ENCODE data around the gene MAPKAPK3. TPM values are rescaled to one million over a fixed set of nuclear protein-coding genes. Genes with fewer than 3 reads are reported as not detected.

Gene MAPKAPK3
- total RNA-seq, 1 donor from 2014 or later, result 10.7 TPM

DNA sequence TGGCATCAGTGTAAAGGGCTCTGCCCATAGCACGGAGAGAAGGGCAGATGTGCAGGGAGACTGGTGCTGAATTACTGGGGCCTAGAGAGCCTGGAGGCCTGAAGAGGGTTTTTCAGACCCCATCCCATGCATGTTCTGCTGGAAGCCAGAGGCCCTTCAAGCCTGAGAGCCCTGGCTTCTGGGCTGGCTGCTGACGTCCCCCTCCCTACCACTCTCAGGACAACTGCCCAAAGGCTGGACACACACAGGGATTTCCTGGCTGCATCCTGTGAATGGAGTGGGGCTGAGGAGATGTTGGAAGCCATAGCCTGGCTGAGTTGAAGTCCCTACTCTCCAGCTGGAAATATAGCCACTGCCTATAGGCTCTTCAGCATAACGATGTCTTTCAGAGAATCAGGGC, 40.9 kb downstream of the MAPKAPK3 start:
- Mint-ChIP-seq H3K27me3 (ENCODE audit: unreplicated experiment) (peaks cover 9% of the 10 kb centered on the region), H3K36me3 (ENCODE audit: unreplicated experiment) (peaks cover 8% of the 10 kb centered on the region), H3K4me1 (ENCODE audit: low read depth, unreplicated experiment) (no peaks in the 10 kb centered on the region), H3K4me3 (ENCODE audit: unreplicated experiment) (no peak overlapping the region), H3K9me3 (ENCODE audit: unreplicated experiment) (peaks cover 4% of the 10 kb centered on the region), H3K27ac (ENCODE audit: unreplicated experiment) (no peak overlapping the region)
- TF ChIP-seq, protein P1, sequence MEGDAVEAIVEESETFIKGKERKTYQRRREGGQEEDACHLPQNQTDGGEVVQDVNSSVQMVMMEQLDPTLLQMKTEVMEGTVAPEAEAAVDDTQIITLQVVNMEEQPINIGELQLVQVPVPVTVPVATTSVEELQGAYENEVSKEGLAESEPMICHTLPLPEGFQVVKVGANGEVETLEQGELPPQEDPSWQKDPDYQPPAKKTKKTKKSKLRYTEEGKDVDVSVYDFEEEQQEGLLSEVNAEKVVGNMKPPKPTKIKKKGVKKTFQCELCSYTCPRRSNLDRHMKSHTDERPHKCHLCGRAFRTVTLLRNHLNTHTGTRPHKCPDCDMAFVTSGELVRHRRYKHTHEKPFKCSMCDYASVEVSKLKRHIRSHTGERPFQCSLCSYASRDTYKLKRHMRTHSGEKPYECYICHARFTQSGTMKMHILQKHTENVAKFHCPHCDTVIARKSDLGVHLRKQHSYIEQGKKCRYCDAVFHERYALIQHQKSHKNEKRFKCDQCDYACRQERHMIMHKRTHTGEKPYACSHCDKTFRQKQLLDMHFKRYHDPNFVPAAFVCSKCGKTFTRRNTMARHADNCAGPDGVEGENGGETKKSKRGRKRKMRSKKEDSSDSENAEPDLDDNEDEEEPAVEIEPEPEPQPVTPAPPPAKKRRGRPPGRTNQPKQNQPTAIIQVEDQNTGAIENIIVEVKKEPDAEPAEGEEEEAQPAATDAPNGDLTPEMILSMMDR (IDR thresholded peaks at IDR 0.05; ENCODE audit: partially characterized antibody, unreplicated experiment), result no peak
- DNase-seq, result no peak

DNA sequence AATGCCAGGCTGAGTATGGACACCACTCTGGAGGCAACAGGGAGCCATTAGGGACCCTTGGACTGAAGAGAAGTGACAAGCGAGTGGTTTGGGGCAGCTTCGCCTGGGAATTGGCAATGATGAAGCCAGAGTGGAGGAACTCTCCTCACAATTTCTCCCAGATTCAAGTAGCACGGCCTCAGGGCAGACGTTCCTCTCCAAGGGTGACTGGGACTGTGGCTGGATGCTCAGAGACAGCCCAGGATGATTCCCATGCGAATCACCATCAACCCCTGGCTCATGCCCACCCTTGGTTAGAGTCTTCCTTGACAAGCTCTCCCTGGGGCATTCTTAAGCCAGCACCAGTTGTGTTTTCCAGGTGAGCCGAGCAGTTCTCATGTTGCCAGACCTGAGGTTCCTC, 41.5 kb downstream of the MAPKAPK3 start:
- no peaks in the 10 kb centered on the region for H3K4me1 Mint-ChIP-seq (ENCODE audit: low read depth, unreplicated experiment)
- H3K9me3 Mint-ChIP-seq (ENCODE audit: unreplicated experiment), result peaks cover 2% of the 10 kb centered on the region
- peaks cover 8% of the 10 kb centered on the region for H3K36me3 Mint-ChIP-seq (ENCODE audit: unreplicated experiment)

DNA sequence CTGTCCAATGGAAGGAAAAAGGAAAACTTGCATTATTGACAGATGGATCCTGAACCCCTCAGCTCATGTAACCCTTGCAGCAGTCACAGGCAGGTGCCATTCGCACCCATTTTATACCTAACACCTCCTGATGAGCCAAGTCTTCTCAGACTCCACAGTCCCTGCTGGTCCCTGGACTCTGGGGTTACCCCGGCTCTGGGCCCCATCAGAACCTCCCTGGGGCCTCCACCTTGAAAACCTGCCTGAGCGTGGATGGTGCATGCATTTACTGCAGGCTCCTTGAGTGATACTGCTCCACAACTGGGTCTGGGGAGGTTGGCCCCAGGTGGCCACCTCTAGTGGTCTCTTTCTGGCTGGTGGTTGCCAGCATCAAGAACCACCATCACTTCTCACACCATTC, 41.9 kb downstream of the MAPKAPK3 start:
- Mint-ChIP-seq H3K36me3 (ENCODE audit: unreplicated experiment) (peaks cover 8% of the 10 kb centered on the region), H3K27ac (ENCODE audit: unreplicated experiment) (no peak overlapping the region), H3K9me3 (ENCODE audit: unreplicated experiment) (peaks cover 2% of the 10 kb centered on the region), H3K4me1 (ENCODE audit: low read depth, unreplicated experiment) (no peaks in the 10 kb centered on the region), H3K27me3 (ENCODE audit: unreplicated experiment) (peaks cover 9% of the 10 kb centered on the region), H3K4me3 (ENCODE audit: unreplicated experiment) (no peak overlapping the region)
- DNase-seq, result no peak
- TF ChIP-seq, protein P1 (IDR thresholded peaks at IDR 0.05; ENCODE audit: partially characterized antibody, unreplicated experiment), result no peak

More for the DNA sequence above, 41.5 kb downstream of the MAPKAPK3 start:
- no peak for DNase-seq
- Mint-ChIP-seq H3K27me3 (ENCODE audit: unreplicated experiment) (peaks cover 9% of the 10 kb centered on the region), H3K27ac (ENCODE audit: unreplicated experiment) (no peak overlapping the region), H3K4me3 (ENCODE audit: unreplicated experiment) (no peak overlapping the region)
- TF ChIP-seq, protein P1 (IDR thresholded peaks at IDR 0.05; ENCODE audit: partially characterized antibody, unreplicated experiment), result no peak

DNA sequence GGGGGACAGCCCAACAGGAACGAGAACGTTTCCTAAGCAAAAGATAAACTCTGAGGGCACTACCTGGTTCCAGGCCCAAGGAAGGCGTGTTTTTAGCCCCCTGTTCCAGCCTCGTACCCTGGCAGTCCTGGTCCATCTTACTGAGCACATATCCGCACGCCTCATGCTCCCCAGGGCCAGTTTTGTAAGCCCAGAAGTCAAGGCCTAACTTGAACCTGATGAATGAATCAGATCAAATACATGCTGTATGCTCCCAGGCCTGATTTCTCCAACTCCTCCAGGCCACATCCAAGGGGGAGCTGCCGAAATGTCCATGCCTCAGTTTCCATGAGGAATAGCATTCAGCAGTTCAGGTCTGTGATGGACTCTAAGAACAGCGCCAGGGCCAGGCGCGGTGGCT, 43.4 kb downstream of the MAPKAPK3 start:
- DNase-seq, result no peak

DNA sequence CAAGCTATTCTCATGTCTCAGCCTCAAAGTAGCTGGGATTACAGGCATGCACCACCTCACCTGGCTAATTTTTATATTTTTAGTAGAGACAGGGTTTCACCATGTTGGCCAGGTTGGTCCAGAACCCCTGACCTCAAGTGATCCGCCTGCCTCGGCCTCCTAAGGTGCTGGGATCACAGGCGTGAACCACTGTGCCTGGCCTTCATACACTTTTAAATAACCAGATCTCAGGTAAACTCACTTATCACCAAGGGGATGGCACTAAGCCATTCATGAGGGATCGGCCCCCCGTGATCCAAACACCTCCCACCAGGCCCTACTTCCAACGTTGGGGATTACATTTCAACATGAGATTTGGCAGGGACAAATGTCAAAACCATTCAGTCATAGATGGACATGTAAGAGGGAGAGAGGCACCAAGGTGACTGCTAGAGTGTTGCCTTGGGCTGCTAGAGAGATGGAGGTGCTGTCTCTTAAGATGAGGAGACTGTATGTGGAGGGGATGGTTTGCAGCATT, 44.4 kb downstream of the MAPKAPK3 start:
- Mint-ChIP-seq H3K27ac (ENCODE audit: unreplicated experiment) (no peak overlapping the region), H3K36me3 (ENCODE audit: unreplicated experiment) (peaks cover 8% of the 10 kb centered on the region), H3K27me3 (ENCODE audit: unreplicated experiment) (peaks cover 3% of the 10 kb centered on the region), H3K4me3 (ENCODE audit: unreplicated experiment) (no peak overlapping the region), H3K9me3 (ENCODE audit: unreplicated experiment) (peaks cover 6% of the 10 kb centered on the region), H3K4me1 (ENCODE audit: low read depth, unreplicated experiment) (no peaks in the 10 kb centered on the region)
- no peak for DNase-seq
- TF ChIP-seq, protein P1 (IDR thresholded peaks at IDR 0.05; ENCODE audit: partially characterized antibody, unreplicated experiment), result no peak

More for the DNA sequence above, 43.4 kb downstream of the MAPKAPK3 start:
- TF ChIP-seq, protein P1 (IDR thresholded peaks at IDR 0.05; ENCODE audit: partially characterized antibody, unreplicated experiment), result no peak
- no peak overlapping the region for H3K4me3 Mint-ChIP-seq (ENCODE audit: unreplicated experiment)
- no peaks in the 10 kb centered on the region for H3K4me1 Mint-ChIP-seq (ENCODE audit: low read depth, unreplicated experiment)
- peaks cover 3% of the 10 kb centered on the region for H3K27me3 Mint-ChIP-seq (ENCODE audit: unreplicated experiment)
- H3K9me3 Mint-ChIP-seq (ENCODE audit: unreplicated experiment), result peaks cover 6% of the 10 kb centered on the region
- peaks cover 8% of the 10 kb centered on the region for H3K36me3 Mint-ChIP-seq (ENCODE audit: unreplicated experiment)
- H3K27ac Mint-ChIP-seq (ENCODE audit: unreplicated experiment), result no peak overlapping the region

All from glutamatergic neuron (in vitro differentiated cells).